ENCODE results near the gene ZSWIM1.

The ZSWIM1 gene

GRCh38 chr20:45863543-45864470, 17.2 kb upstream of the ZSWIM1 start:
- ATAC-seq = no peak
- TF ChIP-seq ISL1 (CRISPR knock-in tag; IDR thresholded peaks at IDR 0.05) (no peak), PPARA (CRISPR knock-in tag; IDR thresholded peaks at IDR 0.05; ENCODE audit: borderline replicate concordance) (no peak), TCF4 (CRISPR knock-in tag; IDR thresholded peaks at IDR 0.05; ENCODE audit: borderline replicate concordance) (no peak), ZNF8 (CRISPR knock-in tag; IDR thresholded peaks at IDR 0.05) (no peak), BACH2 (CRISPR knock-in tag; IDR thresholded peaks at IDR 0.05; ENCODE audit: borderline replicate concordance) (no peak), ZNF565 (CRISPR knock-in tag; conservative IDR thresholded peaks at IDR 0.05; ENCODE audit: low read depth) (no peak), TOX (CRISPR knock-in tag; IDR thresholded peaks at IDR 0.05; ENCODE audit: borderline replicate concordance) (no peak), RARB (CRISPR knock-in tag; IDR thresholded peaks at IDR 0.05) (no peak), OSR1 (CRISPR knock-in tag; IDR thresholded peaks at IDR 0.05) (no peak), CSDC2 (CRISPR knock-in tag; IDR thresholded peaks at IDR 0.05) (no peak), ZFP30 (CRISPR knock-in tag; IDR thresholded peaks at IDR 0.05) (no peak), POU6F1 (CRISPR knock-in tag; IDR thresholded peaks at IDR 0.05; ENCODE audit: borderline replicate concordance, low read depth) (no peak), SNAI2 (CRISPR knock-in tag; IDR thresholded peaks at IDR 0.05) (no peak), GLIS3 (CRISPR knock-in tag; IDR thresholded peaks at IDR 0.05) (no peak), ESRRG (CRISPR knock-in tag; IDR thresholded peaks at IDR 0.05) (no peak), ZNF70 (CRISPR knock-in tag; IDR thresholded peaks at IDR 0.05) (no peak)
- TF ChIP-seq, protein P1, sequence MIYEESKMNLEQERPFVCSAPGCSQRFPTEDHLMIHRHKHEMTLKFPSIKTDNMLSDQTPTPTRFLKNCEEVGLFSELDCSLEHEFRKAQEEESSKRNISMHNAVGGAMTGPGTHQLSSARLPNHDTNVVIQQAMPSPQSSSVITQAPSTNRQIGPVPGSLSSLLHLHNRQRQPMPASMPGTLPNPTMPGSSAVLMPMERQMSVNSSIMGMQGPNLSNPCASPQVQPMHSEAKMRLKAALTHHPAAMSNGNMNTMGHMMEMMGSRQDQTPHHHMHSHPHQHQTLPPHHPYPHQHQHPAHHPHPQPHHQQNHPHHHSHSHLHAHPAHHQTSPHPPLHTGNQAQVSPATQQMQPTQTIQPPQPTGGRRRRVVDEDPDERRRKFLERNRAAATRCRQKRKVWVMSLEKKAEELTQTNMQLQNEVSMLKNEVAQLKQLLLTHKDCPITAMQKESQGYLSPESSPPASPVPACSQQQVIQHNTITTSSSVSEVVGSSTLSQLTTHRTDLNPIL (CRISPR knock-in tag; IDR thresholded peaks at IDR 0.05; ENCODE audit: low read depth) = no peak
- TF ChIP-seq, protein P2, sequence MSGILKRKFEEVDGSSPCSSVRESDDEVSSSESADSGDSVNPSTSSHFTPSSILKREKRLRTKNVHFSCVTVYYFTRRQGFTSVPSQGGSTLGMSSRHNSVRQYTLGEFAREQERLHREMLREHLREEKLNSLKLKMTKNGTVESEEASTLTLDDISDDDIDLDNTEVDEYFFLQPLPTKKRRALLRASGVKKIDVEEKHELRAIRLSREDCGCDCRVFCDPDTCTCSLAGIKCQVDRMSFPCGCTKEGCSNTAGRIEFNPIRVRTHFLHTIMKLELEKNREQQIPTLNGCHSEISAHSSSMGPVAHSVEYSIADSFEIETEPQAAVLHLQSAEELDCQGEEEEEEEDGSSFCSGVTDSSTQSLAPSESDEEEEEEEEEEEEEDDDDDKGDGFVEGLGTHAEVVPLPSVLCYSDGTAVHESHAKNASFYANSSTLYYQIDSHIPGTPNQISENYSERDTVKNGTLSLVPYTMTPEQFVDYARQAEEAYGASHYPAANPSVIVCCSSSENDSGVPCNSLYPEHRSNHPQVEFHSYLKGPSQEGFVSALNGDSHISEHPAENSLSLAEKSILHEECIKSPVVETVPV (CRISPR knock-in tag; IDR thresholded peaks at IDR 0.05) = no peak
- TF ChIP-seq, protein P3, sequence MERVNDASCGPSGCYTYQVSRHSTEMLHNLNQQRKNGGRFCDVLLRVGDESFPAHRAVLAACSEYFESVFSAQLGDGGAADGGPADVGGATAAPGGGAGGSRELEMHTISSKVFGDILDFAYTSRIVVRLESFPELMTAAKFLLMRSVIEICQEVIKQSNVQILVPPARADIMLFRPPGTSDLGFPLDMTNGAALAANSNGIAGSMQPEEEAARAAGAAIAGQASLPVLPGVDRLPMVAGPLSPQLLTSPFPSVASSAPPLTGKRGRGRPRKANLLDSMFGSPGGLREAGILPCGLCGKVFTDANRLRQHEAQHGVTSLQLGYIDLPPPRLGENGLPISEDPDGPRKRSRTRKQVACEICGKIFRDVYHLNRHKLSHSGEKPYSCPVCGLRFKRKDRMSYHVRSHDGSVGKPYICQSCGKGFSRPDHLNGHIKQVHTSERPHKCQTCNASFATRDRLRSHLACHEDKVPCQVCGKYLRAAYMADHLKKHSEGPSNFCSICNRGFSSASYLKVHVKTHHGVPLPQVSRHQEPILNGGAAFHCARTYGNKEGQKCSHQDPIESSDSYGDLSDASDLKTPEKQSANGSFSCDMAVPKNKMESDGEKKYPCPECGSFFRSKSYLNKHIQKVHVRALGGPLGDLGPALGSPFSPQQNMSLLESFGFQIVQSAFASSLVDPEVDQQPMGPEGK (CRISPR knock-in tag; IDR thresholded peaks at IDR 0.05; ENCODE audit: borderline replicate concordance) = no peak
- TF ChIP-seq, protein P4, sequence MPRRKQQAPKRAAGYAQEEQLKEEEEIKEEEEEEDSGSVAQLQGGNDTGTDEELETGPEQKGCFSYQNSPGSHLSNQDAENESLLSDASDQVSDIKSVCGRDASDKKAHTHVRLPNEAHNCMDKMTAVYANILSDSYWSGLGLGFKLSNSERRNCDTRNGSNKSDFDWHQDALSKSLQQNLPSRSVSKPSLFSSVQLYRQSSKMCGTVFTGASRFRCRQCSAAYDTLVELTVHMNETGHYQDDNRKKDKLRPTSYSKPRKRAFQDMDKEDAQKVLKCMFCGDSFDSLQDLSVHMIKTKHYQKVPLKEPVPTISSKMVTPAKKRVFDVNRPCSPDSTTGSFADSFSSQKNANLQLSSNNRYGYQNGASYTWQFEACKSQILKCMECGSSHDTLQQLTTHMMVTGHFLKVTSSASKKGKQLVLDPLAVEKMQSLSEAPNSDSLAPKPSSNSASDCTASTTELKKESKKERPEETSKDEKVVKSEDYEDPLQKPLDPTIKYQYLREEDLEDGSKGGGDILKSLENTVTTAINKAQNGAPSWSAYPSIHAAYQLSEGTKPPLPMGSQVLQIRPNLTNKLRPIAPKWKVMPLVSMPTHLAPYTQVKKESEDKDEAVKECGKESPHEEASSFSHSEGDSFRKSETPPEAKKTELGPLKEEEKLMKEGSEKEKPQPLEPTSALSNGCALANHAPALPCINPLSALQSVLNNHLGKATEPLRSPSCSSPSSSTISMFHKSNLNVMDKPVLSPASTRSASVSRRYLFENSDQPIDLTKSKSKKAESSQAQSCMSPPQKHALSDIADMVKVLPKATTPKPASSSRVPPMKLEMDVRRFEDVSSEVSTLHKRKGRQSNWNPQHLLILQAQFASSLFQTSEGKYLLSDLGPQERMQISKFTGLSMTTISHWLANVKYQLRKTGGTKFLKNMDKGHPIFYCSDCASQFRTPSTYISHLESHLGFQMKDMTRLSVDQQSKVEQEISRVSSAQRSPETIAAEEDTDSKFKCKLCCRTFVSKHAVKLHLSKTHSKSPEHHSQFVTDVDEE (CRISPR knock-in tag; IDR thresholded peaks at IDR 0.05) = no peak

DNA sequence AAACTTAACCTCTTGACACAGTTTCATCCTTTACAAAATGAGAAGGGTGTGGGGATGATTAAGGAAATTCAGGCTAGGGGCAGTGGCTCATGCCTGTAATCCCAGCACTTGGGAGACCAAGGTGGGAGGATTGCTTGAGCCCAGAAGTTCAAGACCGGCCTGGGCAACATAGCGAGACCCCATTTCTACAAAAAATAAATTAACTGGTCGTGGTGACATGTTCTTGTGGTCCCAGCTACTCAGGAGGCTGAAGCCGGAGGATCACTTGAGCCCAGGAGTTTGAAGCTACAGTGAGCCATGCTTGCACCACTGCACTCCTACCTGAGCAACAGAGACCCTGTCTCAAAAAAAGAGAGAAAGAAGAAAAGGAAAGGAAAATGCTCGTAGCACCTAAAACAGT, 14.6 kb upstream of the ZSWIM1 start:
- TF ChIP-seq OSR1 (CRISPR knock-in tag; IDR thresholded peaks at IDR 0.05) (no peak), PPARA (CRISPR knock-in tag; IDR thresholded peaks at IDR 0.05; ENCODE audit: borderline replicate concordance) (no peak), SNAI2 (CRISPR knock-in tag; IDR thresholded peaks at IDR 0.05) (no peak), BACH2 (CRISPR knock-in tag; IDR thresholded peaks at IDR 0.05; ENCODE audit: borderline replicate concordance) (no peak), ZFP30 (CRISPR knock-in tag; IDR thresholded peaks at IDR 0.05) (no peak), TCF4 (CRISPR knock-in tag; IDR thresholded peaks at IDR 0.05; ENCODE audit: borderline replicate concordance) (no peak), RARB (CRISPR knock-in tag; IDR thresholded peaks at IDR 0.05) (no peak), TOX (CRISPR knock-in tag; IDR thresholded peaks at IDR 0.05; ENCODE audit: borderline replicate concordance) (no peak), ZFP3 (CRISPR knock-in tag; IDR thresholded peaks at IDR 0.05) (no peak), ZNF565 (CRISPR knock-in tag; conservative IDR thresholded peaks at IDR 0.05; ENCODE audit: low read depth) (no peak), ARNTL (CRISPR knock-in tag; IDR thresholded peaks at IDR 0.05; ENCODE audit: borderline replicate concordance, low read depth) (no peak), POU6F1 (CRISPR knock-in tag; IDR thresholded peaks at IDR 0.05; ENCODE audit: borderline replicate concordance, low read depth) (no peak), ESRRG (CRISPR knock-in tag; IDR thresholded peaks at IDR 0.05) (no peak), ZC3H10 (CRISPR knock-in tag; IDR thresholded peaks at IDR 0.05) (no peak)
- TF ChIP-seq, protein P3 (CRISPR knock-in tag; IDR thresholded peaks at IDR 0.05; ENCODE audit: borderline replicate concordance) = no peak
- ATAC-seq = no peak
